SU-DHL-6 (cell line): ENCODE data around the gene CCDC182.

Experiments used
- H2AFZ ChIP-seq: fragments of 200-600 bp; sonication (generic); 2 replicates; pipeline ENCODE4 v1.6.1; 2014; ENCODE audit warnings: low read depth, mild to moderate bottlenecking, moderate library complexity, mixed read lengths, antibody characterized with exemption, low read length; ENCODE audit not compliant: severe bottlenecking
- H3F3A ChIP-seq: fragments of 200-600 bp; shearing (Covaris generic); 2 replicates; pipeline ENCODE4 v1.6.0; 2016; ENCODE audit warnings: antibody characterized with exemption, mild to moderate bottlenecking; ENCODE audit not compliant: insufficient read depth
- H3K27ac ChIP-seq: fragments of 200-600 bp; sonication (generic); 2 replicates; pipeline ENCODE4 v1.5.1; 2016; ENCODE audit warnings: low read depth, mild to moderate bottlenecking, low read length, moderate library complexity, mixed read lengths
- H3K27me3 ChIP-seq: fragments of 200-600 bp; sonication (generic), shearing (Covaris generic); 2 replicates; pipeline ENCODE4 v1.6.0; 2014; ENCODE audit warnings: mild to moderate bottlenecking, low read length
- H3K36me3 ChIP-seq: fragments of 200-600 bp; sonication (generic); 2 replicates; pipeline ENCODE4 v1.6.1; 2014; ENCODE audit warnings: mild to moderate bottlenecking, low read length, mixed read lengths
- H3K4me2 ChIP-seq: fragments of 300-600, 200-600 bp; shearing (Covaris generic), sonication (generic); 2 replicates; pipeline ENCODE4 v1.6.0; 2014; ENCODE audit warnings: low read length, low read depth, mild to moderate bottlenecking; ENCODE audit not compliant: poor library complexity, severe bottlenecking
- H3K4me3 ChIP-seq: fragments of 200-600 bp; sonication (generic); 2 replicates; pipeline ENCODE4 v1.5.1; 2014; ENCODE audit warnings: antibody characterized with exemption, low read length, mild to moderate bottlenecking, mixed read lengths; ENCODE audit not compliant: insufficient read depth, poor library complexity, severe bottlenecking
- H3K79me2 ChIP-seq: fragments of 200-600 bp; sonication (generic); 2 replicates; pipeline ENCODE4 v1.6.1; 2014; ENCODE audit warnings: mild to moderate bottlenecking, low read length, moderate library complexity; ENCODE audit not compliant: insufficient read depth
- H3K9ac ChIP-seq: fragments of 200-600 bp; sonication (generic); 2 replicates; pipeline ENCODE4 v1.7.0; 2014; ENCODE audit warnings: mild to moderate bottlenecking, low read length
- H3K9me2 ChIP-seq: fragments of 200-600 bp; sonication (generic); replicated peaks from 2 replicates; pipeline ENCODE4 v1.6.1; 2014; ENCODE audit warnings: low read length; ENCODE audit not compliant: insufficient read depth
- H3K9me3 ChIP-seq: fragments of 200-600 bp; sonication (generic); 2 replicates; pipeline ENCODE4 v1.6.1; 2014; ENCODE audit warnings: low read length, mixed read lengths; ENCODE audit not compliant: insufficient read depth
- H4K20me1 ChIP-seq: fragments of 200-600 bp; sonication (generic); 2 replicates; pipeline ENCODE4 v1.6.1; 2014; ENCODE audit warnings: low read depth, mild to moderate bottlenecking, antibody characterized with exemption, low read length, moderate library complexity, mixed read lengths
- EZH2phosphoT487 ChIP-seq: fragments of 200-600 bp; sonication (generic), shearing (Covaris generic); conservative IDR thresholded peaks from 2 replicates; pipeline ENCODE4 v1.6.1; 2018; ENCODE audit warnings: mild to moderate bottlenecking, antibody characterized with exemption, low read length, moderate library complexity, mixed read lengths
- TF ChIP-seq, protein P1 (sequence below): fragments of 200-600 bp; sonication (generic); IDR thresholded peaks from one replicate; pipeline ENCODE4 v1.5.1; 2017; ENCODE audit warnings: antibody characterized with exemption, mild to moderate bottlenecking, low read length, moderate library complexity; ENCODE audit not compliant: insufficient read depth, poor library complexity, severe bottlenecking

The CCDC182 gene

DNA sequence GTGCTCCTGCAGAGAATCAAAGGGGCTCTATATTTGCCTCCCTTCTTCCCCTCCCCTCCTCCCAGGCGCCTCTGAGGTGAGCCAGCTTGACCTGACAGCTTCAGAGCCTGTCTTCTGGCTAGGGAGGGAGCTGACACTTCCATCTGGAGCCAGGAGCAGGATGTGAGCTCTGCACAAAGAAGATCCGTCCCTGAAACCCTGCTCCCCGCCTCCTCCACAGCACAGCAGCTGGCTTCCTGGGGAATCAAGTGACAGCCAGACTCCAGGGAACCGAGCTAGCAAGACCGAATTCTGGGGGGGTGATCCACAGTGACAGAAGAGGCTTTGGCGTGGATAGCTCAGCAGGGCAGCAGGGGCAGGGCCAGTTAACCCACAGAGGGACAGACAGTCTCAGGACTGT is 37.2 kb downstream of the CCDC182 start:
- H3F3A ChIP-seq = no peaks in the 10 kb centered on the region
- H4K20me1 ChIP-seq = no peaks in the 10 kb centered on the region
- no peaks in the 10 kb centered on the region for H3K36me3 ChIP-seq
- H3K4me3 ChIP-seq = no peak overlapping the region
- H3K27ac ChIP-seq = no peak overlapping the region
- no peaks in the 10 kb centered on the region for H3K27me3 ChIP-seq
- H3K4me2 ChIP-seq = no peak overlapping the region
- TF ChIP-seq, protein P1, sequence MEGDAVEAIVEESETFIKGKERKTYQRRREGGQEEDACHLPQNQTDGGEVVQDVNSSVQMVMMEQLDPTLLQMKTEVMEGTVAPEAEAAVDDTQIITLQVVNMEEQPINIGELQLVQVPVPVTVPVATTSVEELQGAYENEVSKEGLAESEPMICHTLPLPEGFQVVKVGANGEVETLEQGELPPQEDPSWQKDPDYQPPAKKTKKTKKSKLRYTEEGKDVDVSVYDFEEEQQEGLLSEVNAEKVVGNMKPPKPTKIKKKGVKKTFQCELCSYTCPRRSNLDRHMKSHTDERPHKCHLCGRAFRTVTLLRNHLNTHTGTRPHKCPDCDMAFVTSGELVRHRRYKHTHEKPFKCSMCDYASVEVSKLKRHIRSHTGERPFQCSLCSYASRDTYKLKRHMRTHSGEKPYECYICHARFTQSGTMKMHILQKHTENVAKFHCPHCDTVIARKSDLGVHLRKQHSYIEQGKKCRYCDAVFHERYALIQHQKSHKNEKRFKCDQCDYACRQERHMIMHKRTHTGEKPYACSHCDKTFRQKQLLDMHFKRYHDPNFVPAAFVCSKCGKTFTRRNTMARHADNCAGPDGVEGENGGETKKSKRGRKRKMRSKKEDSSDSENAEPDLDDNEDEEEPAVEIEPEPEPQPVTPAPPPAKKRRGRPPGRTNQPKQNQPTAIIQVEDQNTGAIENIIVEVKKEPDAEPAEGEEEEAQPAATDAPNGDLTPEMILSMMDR = no peak
- no peak for TF ChIP-seq EZH2phosphoT487
- H3K79me2 ChIP-seq = no peaks in the 10 kb centered on the region
- no peaks in the 10 kb centered on the region for H3K9me3 ChIP-seq
- H2AFZ ChIP-seq = no peak overlapping the region
- no peak overlapping the region for H3K9ac ChIP-seq
- H3K9me2 ChIP-seq = no peaks in the 10 kb centered on the region

DNA sequence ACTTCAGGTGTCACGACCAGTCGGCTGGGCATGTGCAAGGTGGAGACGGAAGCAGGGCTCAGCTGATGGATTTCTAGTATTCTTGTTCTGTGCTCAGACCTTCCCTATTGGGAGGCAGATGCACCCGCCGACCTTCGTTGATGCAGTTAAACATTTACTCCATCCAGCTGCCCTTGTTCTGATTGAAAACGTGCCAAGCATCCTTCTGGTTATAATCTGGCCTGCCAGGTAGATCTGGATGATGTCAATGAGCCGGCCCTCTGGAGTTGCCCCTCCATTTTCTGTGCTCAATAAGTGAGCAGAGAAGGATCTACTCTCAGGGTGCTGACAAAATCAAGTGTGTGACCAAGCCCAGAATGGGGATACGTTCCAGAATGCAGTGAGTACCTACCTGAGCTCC is 38.3 kb downstream of the CCDC182 start:
- H3K4me3 ChIP-seq = no peak overlapping the region
- H3K9ac ChIP-seq = no peak overlapping the region
- no peaks in the 10 kb centered on the region for H3K9me2 ChIP-seq
- no peak overlapping the region for H3K4me2 ChIP-seq
- H3K79me2 ChIP-seq = no peaks in the 10 kb centered on the region
- H4K20me1 ChIP-seq = no peaks in the 10 kb centered on the region
- H3F3A ChIP-seq = no peaks in the 10 kb centered on the region
- no peak overlapping the region for H2AFZ ChIP-seq
- no peaks in the 10 kb centered on the region for H3K36me3 ChIP-seq
- H3K27ac ChIP-seq = no peak overlapping the region
- no peak for TF ChIP-seq EZH2phosphoT487
- TF ChIP-seq, protein P1 = no peak
- no peaks in the 10 kb centered on the region for H3K27me3 ChIP-seq
- H3K9me3 ChIP-seq = no peaks in the 10 kb centered on the region

DNA sequence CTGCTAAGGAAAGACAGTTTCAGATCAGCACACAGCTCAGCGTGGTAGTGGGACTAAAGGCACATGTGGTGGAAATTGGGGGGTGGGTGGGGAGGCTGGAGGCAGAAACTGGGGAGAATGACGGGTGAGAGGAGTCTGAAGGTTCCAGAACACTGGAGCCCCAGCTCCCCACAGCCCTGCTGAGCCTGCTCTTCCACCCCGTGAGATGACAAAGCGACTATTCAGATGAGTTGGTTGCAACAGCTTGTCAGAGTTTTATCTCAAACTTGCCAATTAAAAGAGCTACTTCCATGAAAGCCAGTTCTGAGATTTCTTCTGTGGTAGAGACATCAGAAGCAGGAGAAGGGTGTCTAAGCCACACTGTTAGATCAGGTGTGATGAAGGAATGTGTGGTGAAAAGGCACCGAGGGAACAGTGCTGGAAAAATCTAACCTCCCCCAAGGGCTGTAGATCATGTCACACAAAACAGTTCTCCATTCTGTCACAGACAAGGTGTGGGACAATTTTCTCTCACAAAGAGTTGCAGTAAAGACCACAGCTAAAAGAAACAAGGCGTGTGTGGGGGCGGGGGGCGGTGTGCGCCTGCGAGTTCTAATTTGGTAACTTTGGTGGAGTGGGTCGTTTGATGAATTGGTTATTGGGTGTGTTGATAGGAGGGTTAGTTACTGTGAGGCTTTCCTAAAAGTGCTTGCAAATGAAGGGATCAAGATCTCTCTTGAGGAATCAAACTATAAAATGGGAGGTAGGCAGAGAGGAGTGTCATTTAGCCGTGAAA is 39.0 kb downstream of the CCDC182 start:
- Histone ChIP-seq H3K27me3 (no peaks in the 10 kb centered on the region), H3K9me2 (no peaks in the 10 kb centered on the region), H3K9me3 (no peaks in the 10 kb centered on the region), H4K20me1 (no peaks in the 10 kb centered on the region), H3K79me2 (no peaks in the 10 kb centered on the region), H3K27ac (no peak overlapping the region), H3K36me3 (no peaks in the 10 kb centered on the region), H3K4me2 (no peak overlapping the region), H3F3A (no peaks in the 10 kb centered on the region), H2AFZ (no peak overlapping the region), H3K4me3 (no peak overlapping the region), H3K9ac (no peak overlapping the region)
- no peak for TF ChIP-seq EZH2phosphoT487
- TF ChIP-seq, protein P1 = no peak
